ENCODE results near the gene MESD. TPM values are rescaled to one million over a fixed set of nuclear protein-coding genes. Genes with fewer than 3 reads are reported as not detected.

The MESD gene
- total RNA-seq, 1 donor from 2014 or later, result 38.8 TPM

DNA sequence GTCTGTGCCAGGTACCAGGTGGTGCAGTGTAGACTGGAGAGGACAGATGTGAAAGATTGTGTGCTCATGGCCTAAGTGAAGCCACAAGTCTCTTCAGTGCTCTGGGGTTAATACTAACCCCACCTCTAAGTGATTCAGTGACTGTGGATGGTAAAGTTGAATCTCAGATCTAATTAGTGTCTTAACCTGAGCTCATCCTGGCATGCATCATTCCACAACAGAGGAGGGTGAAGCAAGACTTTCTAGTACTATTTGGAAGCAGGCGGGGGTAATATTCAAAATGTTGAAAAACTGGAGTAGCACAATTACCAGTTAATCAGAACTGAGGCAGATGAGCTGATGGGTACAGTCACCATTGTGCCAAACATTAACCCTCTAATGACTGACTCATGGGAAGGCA, 2.8 kb upstream of the MESD start:
- intact Hi-C loops (cut with micrococcal nuclease), result no loop called here

DNA sequence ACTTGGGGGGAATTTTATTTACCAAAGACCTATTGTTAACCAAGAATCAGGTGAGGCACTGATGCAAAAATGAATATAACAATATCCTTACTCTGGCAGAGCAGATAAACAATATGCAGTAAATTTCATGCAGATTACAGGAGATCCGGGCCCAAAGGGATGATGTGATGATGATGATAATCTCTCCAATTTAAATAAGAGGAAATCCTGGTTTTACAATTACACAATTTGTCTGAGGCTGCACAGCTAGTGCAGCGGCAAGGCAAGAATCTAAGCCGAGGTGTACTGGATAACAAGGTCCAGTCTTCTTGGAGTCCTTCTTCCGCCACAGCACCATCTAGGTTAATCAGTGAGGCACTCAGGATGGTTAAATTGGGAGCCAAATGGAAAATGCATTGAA, 2.4 kb upstream of the MESD start:
- intact Hi-C loops (cut with micrococcal nuclease), result no loop called here

DNA sequence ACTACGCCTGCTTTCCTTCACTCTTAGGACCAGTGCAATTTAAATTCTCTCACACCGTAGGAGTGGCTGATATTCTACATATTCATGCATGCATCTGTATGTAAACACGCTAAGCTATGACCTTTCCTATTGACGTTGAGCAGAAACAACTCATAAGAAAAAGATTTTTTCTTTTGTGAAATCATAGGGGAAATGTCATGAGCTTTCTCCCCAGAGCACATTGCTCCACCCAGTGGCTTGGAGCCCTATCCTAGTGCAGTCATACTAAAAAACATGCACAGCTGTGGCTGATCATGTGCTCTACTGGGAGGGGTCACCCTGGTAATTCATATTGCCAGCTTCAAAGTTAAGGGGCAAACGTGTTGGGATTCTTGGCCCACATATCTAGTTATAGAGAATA, 1.8 kb upstream of the MESD start:
- intact Hi-C loops (cut with micrococcal nuclease), result no loop called here

DNA sequence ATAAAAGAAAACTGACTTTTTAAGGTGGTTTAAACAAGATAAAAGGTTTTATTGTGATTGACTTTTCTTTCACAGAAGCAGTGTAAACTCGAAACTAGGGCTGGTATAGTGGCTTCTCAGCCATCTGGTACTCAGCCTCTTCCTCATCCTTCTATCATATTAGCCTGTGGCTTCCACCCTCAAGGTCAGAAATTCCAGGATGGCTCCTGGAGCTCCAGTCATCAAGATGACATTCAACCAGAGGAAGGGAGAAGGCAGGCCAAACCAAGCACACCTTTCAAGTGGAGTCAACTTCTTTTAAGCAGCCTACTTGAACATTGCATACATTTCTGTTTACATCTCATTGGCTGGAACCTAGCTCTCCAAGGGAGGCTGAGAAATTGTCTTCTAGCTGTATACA, 1.3 kb upstream of the MESD start:
- intact Hi-C loops (cut with micrococcal nuclease), result no loop called here

DNA sequence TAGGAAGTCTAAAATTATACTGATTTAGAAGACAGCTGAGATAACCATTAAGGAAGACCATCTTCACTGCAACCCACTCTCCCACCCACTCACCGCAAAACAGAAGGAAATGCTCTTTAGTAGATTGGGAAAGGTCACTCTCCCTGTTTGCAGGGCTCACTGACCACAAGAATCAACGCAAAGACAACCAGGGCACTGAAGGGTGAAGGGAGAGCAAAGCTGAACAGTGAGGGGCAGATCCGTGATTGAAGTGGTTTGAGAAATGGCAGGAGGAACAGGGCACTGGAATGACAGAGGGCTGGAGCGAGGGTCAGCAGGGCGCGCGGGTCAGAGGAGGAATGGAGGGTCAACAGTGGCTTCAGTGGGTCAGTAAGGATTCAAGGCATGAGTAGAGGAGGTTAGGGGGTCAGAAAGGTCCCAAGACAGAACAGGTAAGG, 520 bp downstream of the MESD start:
- intact Hi-C loops (cut with micrococcal nuclease), result loop anchor here (1.0 to 5.0 kb wide), 2 partner anchors 11 to 202 kb away; partner anchors contain the start of gene TLNRD1

DNA sequence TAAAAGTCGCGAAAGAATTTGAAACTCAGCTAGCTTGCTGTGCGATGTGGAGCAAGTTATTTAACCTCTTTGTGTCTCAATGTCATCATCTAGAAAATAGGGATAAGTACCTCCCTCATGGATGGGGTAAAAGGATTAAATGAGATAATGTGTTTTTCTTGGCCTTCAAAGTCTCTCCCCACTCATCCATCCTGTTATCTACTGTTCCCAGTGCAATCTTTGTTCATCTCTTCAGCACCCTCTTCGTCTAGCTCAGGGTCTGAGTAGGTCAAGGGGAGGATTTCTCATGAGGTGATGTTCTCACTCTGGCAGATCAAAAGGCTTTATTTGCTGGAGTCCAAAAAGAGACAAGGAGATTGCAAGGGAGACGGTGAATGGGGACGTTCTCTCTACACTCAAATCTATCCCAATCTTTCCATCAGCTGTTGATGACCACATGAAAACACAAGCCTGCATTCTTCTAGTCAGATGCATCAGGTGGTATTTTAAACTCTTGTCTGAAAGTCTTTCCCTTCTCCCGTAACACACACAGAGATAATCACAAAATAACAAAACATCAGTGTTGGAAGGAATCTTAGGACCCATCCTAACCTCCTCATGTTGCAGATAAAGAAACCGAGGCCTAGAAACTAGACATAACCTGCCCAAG, 1.3 kb downstream of the MESD start:
- intact Hi-C loops (cut with micrococcal nuclease), result loop anchor here (5.0 kb wide), 1 partner anchor 201 kb away; no protein-coding TSS in a partner anchor

DNA sequence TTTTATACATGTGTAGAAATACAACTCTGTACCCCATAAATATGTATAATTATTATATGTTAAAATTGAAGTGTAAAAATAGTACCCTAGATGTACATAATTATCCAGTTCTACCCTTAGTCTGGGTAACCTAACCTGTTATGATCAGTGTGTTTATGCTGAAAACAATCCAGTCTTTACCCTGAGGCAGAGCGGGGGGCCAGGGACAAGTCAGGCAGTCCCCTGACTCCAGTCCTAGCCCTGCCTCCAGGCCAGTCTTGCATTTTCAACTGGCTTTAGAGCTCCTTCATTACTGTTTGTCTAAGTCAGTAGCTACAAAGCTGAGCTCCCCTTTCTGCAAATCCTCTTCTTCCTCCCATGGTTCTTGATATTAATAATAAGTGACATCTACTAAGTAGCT, 3.1 kb downstream of the MESD start:
- intact Hi-C loops (cut with micrococcal nuclease), result loop anchor here (5.0 kb wide), 1 partner anchor 199 kb away; no protein-coding TSS in a partner anchor

DNA sequence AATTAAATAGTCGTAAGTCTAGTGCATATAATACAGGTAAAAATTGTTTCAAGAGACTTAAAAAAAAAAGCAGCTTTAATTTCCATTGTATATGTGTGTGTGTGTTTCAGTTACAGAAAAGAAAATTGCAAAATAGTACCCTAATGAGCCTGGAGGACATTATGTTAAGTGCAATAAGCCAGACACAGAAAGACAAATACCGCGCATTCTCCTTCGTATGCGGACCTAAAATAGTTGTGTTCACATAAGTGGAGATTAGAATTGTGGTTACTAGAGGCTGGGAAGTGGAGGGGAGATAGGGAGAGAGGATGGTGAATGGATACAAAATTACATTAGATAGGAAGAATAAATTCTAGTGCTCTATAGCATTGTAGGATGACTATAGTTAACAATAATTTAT, 3.6 kb downstream of the MESD start:
- intact Hi-C loops (cut with micrococcal nuclease), result loop anchor here (5.0 kb wide), 1 partner anchor 199 kb away; no protein-coding TSS in a partner anchor

DNA sequence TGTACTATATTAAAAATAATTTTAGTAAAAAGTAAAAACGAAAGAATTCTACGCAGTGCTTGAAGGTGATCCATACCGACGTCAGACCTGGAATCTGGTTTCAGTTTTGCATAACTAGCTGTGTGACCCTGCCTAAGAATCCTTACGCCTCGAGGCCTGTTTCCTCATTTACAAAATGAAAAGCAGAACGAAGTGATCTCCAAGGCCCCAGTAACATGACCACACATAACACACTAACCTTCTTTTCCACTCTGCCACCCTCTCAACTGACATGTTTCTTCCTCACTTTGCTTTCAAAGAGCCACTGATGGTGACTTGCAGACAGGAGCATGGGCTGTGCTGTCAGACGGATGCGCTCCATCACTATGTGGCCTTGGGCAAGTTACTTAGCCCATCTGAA, 4.8 kb downstream of the MESD start:
- intact Hi-C loops (cut with micrococcal nuclease), result loop anchor here (5.0 kb wide), 1 partner anchor 198 kb away; no protein-coding TSS in a partner anchor

DNA sequence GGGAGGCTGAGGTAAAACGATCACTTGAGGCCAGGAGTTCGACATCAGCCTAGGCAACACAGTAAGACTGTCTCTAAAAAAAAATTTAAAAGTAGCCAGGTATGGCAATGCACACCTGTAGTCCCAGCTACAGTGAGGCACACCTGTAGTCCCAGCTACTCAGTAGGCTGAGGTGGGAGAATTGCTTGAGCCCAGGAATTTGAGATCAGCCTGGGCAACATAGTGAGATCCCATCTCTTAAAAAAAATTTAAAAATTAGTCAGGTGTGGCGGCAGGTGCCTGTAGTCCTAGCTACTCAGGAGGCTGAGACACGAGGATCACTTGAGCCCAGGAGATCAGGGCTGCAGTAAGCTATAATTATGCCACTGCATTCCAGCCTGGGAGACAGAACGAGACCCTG, 6.8 kb downstream of the MESD start:
- intact Hi-C loops (cut with micrococcal nuclease), result no loop called here

DNA sequence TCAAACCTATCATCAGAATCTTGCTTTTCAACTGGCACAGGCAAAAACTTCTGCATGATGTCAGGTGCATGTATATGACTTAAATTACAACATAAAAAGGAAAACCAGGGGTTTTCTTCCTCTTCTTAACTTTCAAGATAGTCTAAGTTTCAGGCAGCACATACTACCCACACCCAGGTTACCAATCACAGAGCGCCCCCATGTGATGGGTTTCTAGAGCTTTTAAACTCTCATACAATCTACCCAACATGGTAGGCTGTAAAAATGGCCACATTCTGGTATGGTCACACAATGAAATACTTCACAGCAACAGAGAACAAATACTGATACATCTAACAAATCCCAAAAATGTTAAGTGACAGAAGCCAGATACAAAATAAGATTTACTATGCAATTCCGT, 7.4 kb downstream of the MESD start:
- intact Hi-C loops (cut with micrococcal nuclease), result no loop called here

DNA sequence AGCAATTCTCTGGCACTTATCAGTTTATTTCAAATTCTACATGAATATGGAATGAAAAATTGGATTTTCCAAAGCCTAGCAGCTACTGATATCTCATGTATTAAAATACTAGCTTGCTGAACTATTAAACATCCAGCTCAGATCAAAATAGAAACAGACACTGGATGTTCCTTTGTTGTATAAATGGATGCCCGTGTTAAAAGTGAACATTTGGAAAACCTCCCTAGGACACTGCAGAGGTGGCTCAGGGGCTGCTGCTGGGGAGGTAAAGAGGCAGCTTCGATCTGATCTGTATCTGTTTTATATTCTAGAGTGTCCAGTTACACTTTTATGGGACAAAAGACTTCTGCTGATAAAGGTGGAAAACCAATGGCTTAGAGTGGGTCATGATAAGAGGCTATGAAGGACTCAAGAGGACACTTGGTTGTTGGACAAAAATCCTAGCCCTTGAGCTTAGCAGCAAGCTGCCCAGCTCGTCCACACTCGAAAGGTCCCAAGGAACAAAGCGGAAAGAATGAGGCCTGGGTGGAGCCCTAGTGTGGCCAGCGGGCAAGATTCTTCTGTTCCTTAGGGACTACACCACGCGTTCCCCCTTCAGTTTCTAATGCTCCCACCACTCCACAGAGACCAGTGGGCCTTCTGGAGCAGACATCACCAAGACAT, 9.9 kb downstream of the MESD start:
- intact Hi-C loops (cut with micrococcal nuclease), result loop anchor here (5.0 to 10.0 kb wide), 2 partner anchors 128 to 285 kb away; partner anchors contain the start of gene ABHD17C

DNA sequence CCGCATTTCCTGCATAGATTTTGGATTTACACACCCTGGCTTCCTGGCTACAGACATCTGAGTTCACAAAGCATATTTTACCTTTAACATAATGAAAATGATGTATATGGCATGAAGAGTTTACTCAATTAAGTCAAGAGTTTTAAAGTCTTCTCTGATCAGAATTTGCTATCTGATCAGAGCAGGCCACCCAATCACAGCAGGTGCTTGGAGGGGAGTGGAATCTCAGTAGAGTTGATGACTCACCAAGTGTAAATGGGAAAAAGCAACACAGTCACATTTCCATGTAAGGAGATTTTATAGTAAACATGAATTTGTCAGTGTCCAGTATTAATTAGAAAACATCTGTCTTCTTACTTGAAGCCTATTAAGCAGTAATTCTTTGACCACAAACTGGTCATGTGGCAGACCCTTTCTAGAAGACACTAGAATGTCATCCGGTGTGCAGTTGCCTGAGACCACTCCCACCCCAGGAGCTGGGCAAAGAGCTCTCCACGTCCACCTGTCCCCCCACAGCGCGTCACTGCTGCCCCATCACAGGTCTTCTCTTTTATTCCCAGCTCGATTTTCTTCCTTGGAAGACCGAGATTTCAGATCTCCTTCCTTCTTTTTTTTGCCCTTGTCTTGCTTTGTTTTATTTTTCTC, 10.8 kb downstream of the MESD start:
- intact Hi-C loops (cut with micrococcal nuclease), result loop anchor here (5.0 to 10.0 kb wide), 2 partner anchors 128 to 284 kb away; partner anchors contain the start of gene ABHD17C

DNA sequence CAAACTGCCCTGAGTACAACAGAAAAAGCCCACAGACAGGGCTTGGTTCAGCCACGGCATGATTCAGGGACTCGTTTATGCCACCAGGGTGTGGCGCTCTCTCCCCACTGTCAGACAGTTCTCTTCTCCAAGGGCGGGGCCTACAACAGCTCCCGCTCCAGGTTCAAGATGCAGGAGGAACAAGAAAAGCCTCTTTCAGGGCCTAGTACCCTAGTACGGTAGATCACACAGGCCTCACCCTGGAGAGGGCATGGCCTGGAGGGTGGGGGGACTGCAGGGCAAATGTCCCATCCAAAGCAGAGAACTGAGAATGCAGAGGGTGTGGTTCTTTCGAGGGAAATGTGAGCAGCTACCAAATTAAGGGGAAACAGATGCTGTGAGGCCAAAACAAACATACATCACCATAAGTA, 12.0 kb downstream of the MESD start:
- intact Hi-C loops (cut with micrococcal nuclease), result loop anchor here (5.0 to 10.0 kb wide), 2 partner anchors 130 to 283 kb away; partner anchors contain the start of gene ABHD17C

DNA sequence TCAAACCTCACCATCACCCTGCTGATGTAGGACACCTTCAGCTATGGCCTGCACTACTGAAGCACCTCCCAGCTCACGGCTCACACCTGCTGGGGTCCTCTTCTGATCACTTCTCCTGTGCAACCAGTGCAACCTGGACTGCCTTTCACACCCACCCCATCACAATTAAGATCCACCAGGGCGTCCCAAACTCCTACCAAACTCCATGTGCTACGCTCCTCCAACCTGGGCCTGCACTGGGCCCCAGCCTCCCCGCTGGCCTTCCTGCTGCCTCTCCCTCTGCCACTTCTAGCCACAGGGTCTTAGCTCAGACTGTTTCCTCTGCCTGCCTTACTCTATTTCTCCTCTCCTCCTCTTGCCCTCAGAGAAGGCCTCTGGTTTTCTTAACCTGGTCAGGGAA, 12.8 kb downstream of the MESD start:
- intact Hi-C loops (cut with micrococcal nuclease), result loop anchor here (5.0 to 10.0 kb wide), 2 partner anchors 130 to 282 kb away; partner anchors contain the start of gene ABHD17C

DNA sequence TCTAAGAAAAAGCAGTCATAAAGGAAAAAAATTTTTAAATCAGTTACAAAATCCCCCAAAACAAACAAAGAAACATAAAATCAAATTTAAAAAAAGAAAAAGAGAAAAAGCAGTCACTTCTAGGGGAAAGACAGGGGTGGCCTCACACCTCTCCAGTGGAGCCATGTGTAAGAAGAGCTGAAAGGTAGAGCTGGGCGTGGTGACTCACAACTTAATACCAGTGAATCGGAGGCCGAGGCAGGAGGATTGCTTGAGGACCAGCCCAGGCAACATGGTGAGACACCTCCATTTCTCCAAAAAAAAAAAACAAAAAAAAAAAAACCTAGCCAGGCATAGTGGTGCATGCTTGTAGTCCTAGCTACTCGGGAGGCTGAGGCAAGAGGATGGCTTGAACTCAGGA, 14.7 kb downstream of the MESD start:
- intact Hi-C loops (cut with micrococcal nuclease), result loop anchor here (5.0 to 10.0 kb wide), 2 partner anchors 132 to 280 kb away; partner anchors contain the start of gene ABHD17C

DNA sequence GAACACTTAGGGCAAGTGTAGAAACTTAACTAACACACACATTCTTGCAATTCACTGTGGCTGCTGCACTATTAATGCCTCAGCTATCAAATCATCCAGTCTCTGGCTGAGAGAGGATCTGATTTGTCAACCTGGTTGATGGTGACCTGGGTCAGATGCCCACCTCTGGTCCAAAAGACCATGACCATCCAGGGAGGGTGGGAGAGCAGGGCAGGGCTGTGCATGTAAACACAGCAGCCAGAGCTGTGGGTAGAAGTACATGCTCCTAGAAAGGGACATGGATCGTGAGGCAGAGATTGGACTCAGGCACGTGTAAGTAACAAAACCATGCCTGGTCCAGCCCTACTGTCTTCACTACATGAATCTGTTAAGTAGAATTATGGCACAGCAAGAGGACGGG, 17.3 kb downstream of the MESD start:
- intact Hi-C loops (cut with micrococcal nuclease), result loop anchor here (10.0 kb wide), 1 partner anchor 277 kb away; the partner anchor contains the start of gene ABHD17C

DNA sequence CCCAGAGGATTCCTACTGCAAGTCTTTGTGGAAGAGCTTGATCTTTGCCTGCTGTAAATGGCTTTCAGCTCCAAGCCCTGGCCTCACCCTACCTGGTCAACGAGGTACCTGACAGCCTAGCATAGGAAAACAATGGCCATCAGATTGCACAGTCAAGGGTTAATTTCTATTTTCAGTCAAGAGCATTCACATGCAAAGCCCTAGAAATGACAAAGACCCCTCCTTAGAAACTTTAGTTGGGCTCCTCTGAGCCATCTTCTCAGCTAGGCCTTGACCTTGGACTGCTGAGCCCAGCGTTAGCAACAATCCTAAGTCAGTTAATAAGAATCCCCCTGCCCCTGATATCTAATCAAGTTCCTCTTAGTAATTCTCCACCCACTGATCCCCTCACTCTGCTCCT, 18.5 kb downstream of the MESD start:
- intact Hi-C loops (cut with micrococcal nuclease), result loop anchor here (10.0 kb wide), 1 partner anchor 276 kb away; the partner anchor contains the start of gene ABHD17C

DNA sequence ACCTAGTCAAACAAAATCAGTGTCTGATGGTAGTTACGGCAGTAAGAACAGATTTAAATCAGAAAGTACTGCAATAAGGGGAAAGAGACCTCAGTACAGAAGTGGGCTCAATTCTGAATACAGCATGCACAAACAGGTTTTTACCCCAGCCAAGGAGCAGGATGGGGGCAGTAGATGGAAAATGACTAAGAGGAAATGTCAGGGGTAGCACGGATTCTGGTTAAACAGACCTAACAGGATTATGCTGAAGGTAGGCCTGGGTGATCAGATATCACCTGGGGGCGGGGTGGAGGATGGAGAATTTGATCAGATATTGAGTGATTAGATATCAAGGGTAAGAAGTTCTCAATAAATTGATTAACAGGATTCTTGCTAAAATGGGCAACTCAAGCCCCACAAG, 19.0 kb downstream of the MESD start:
- intact Hi-C loops (cut with micrococcal nuclease), result loop anchor here (1.0 to 10.0 kb wide), 4 partner anchors 194 to 514 kb away; partner anchors contain the start of gene ABHD17C

DNA sequence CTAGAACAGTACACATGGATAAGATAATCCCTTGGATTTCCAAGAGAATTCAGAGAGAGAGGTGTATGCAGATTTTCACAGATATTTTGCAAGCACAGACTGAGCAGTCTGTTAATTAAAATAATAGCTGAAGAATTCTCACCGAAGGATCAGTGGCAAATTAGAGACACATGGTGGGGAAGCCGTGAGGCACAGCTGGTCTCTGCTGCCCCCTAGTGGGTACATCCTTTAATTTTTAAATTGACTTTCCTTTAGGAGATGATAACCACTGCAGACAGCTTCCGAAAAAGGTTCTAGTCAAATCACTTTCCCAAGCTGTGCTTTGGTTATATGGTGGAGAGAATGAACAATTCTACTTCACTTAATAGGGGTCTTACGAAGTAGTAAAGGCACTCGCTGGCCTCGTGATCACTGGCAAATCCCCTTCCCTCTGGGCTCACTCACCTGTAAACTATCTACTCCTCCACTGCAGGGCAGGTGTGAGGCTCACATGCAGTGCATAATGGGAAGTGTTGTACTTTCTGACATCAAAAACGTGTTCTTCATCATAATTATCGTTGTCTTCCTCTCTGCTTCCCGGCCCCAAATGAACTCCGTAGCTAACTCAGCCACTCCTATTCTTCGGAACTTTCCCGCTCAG, 19.5 kb downstream of the MESD start:
- intact Hi-C loops (cut with micrococcal nuclease), result loop anchor here (1.0 to 10.0 kb wide), 4 partner anchors 194 to 514 kb away; partner anchors contain the start of gene ABHD17C

DNA sequence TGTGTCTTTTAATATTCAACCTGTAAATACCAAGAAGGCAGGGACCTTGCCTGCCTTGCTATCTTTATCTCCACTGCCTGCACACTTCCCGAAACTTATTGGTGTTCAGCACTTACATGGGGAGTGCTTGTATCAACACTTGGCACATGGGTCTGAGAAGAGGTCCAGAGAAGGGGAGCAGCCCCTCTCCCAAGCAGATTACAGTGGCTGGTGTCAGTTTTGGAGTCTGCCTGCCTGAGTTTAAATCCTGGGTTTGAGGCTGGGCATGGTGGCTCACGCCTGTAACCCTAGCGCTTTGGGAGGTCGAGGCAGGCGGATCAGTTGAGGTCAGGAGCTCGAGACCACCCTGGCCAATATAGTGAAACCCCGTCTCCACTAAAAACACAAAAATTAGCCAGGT, 20.3 kb downstream of the MESD start:
- intact Hi-C loops (cut with micrococcal nuclease), result no loop called here
